ENCODE data around the gene ZNG1F. TPM values are rescaled to one million over a fixed set of nuclear protein-coding genes. Genes with fewer than 3 reads are reported as not detected.
"Not testable (repeated sequence)": the region's sequence is repeated elsewhere in the genome, so short reads cannot be mapped to it uniquely, and the experiment has no call there.

Gene ZNG1F
- polyA plus RNA-seq, 4 donors: 16.1 to 28.2 (median 17.1) TPM

GRCh38 chr9:41087157-41087780 is 101.8 kb downstream of the ZNG1F start:
- DNase-seq (ENCODE audit: low read depth in 4 of 4, low spot score in 2 of 4): not testable (repeated sequence)

- not testable (repeated sequence) for DNase-seq (ENCODE audit: low read depth in 4 of 4, low spot score in 2 of 4)
Observed at GRCh38 chr9:41086685-41087084, 102.4 kb downstream of the ZNG1F start.

- not testable (repeated sequence) for DNase-seq (ENCODE audit: low read depth in 4 of 4, low spot score in 2 of 4)
Observed at GRCh38 chr9:41086215-41086614, 102.9 kb downstream of the ZNG1F start.

GRCh38 chr9:41082358-41082757 is 106.8 kb downstream of the ZNG1F start:
- DNase-seq (ENCODE audit: low read depth in 4 of 4, low spot score in 2 of 4): not testable (repeated sequence)

Other genes with a start within 250 kb of the ZNG1F start
- gene FOXD4L6, start 60.6 kb downstream of the ZNG1F start, polyA plus RNA-seq (ENCODE audit: insufficient read length in 4 of 4): under 1 TPM in 2 of 4 donors, not detected in 2; 0.10 to 0.11 TPM